VCaP (cell line): ENCODE results near the gene GLRA1.

ENCODE experiments used
- H3K27ac ChIP-seq: fragments of 450-650 bp; 2 replicates; pipeline ENCODE4 v1.5.1; 2017
- CTCF ChIP-seq: fragments of 450-650 bp; conservative IDR thresholded peaks from 2 replicates; pipeline ENCODE4 v1.5.1; 2017; ENCODE audit warnings: mild to moderate bottlenecking, moderate library complexity

GLRA1 gene

GRCh38 chr5:151947931-151948608 lies 23.4 kb upstream of the GLRA1 start:
- no peak for TF ChIP-seq CTCF

GRCh38 chr5:151937851-151938250 lies 13.2 kb upstream of the GLRA1 start:
- peak overlapping the region; percentile 64 for H3K27ac ChIP-seq
- no peak for TF ChIP-seq CTCF

More at GRCh38 chr5:151947931-151948608, 23.4 kb upstream of the GLRA1 start:
- H3K27ac ChIP-seq: no peak overlapping the region

- TF ChIP-seq CTCF: no peak
- no peak overlapping the region for H3K27ac ChIP-seq
Measured at GRCh38 chr5:151935135-151935695, 10.6 kb upstream of the GLRA1 start.

GRCh38 chr5:151931260-151931659 lies 6.6 kb upstream of the GLRA1 start:
- no peak for TF ChIP-seq CTCF
- no peak overlapping the region for H3K27ac ChIP-seq

- H3K27ac ChIP-seq: no peak overlapping the region
- TF ChIP-seq CTCF: no peak
Measured at GRCh38 chr5:151926188-151926587, 1.5 kb upstream of the GLRA1 start.

GRCh38 chr5:151925340-151925739 lies 689 bp upstream of the GLRA1 start:
- no peak overlapping the region for H3K27ac ChIP-seq
- TF ChIP-seq CTCF: no peak

GRCh38 chr5:151923866-151924476 lies 680 bp downstream of the GLRA1 start:
- peak; percentile 87 for TF ChIP-seq CTCF
- H3K27ac ChIP-seq: no peak overlapping the region; the same call in 1 of the 2 replicates
